PFSK-1 (cell line): Measurements from ENCODE around the gene KRTDAP.

Source experiments
- FOXP2 ChIP-seq: optimal IDR thresholded peaks from 2 replicates; pipeline ENCODE3; 2011; ENCODE audit warnings: borderline replicate concordance, control low read depth, inconsistent platforms; ENCODE audit not compliant: insufficient read depth; ENCODE audit errors: extremely low read length, extremely low read depth
- POLR2AphosphoS5 ChIP-seq: IDR thresholded peaks from 2 replicates; pipeline ENCODE4 v1.6.1; 2012; ENCODE audit warnings: low read depth, mild to moderate bottlenecking, control low read depth, low read length, moderate library complexity
- SIN3A ChIP-seq: IDR thresholded peaks from 2 replicates; pipeline ENCODE4 v1.6.1; 2012; ENCODE audit warnings: mild to moderate bottlenecking, low read length, moderate library complexity, borderline replicate concordance; ENCODE audit not compliant: insufficient read depth
- TAF1 ChIP-seq: IDR thresholded peaks from 2 replicates; pipeline ENCODE4 v1.6.1; 2012; ENCODE audit warnings: low read length, control low read depth, borderline replicate concordance; ENCODE audit not compliant: insufficient read depth
- TF ChIP-seq, protein P1 (sequence below), 2 experiments: IDR thresholded peaks; 2 replicates each; pipeline versions ENCODE4 v1.6.1 to v1.8.0; 2011 to 2012; ENCODE audit warnings: low read depth in 2 of 2, low read length in 2 of 2, control low read depth in 1 of 2, inconsistent platforms in 1 of 2, mild to moderate bottlenecking in 1 of 2, moderate library complexity in 1 of 2; ENCODE audit not compliant: insufficient read depth in 1 of 2

The KRTDAP gene

GRCh38 chr19:35498220-35498619, 8.0 kb upstream of the KRTDAP start:
- TF ChIP-seq, protein P1, sequence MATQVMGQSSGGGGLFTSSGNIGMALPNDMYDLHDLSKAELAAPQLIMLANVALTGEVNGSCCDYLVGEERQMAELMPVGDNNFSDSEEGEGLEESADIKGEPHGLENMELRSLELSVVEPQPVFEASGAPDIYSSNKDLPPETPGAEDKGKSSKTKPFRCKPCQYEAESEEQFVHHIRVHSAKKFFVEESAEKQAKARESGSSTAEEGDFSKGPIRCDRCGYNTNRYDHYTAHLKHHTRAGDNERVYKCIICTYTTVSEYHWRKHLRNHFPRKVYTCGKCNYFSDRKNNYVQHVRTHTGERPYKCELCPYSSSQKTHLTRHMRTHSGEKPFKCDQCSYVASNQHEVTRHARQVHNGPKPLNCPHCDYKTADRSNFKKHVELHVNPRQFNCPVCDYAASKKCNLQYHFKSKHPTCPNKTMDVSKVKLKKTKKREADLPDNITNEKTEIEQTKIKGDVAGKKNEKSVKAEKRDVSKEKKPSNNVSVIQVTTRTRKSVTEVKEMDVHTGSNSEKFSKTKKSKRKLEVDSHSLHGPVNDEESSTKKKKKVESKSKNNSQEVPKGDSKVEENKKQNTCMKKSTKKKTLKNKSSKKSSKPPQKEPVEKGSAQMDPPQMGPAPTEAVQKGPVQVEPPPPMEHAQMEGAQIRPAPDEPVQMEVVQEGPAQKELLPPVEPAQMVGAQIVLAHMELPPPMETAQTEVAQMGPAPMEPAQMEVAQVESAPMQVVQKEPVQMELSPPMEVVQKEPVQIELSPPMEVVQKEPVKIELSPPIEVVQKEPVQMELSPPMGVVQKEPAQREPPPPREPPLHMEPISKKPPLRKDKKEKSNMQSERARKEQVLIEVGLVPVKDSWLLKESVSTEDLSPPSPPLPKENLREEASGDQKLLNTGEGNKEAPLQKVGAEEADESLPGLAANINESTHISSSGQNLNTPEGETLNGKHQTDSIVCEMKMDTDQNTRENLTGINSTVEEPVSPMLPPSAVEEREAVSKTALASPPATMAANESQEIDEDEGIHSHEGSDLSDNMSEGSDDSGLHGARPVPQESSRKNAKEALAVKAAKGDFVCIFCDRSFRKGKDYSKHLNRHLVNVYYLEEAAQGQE (IDR thresholded peaks at IDR 0.05; ENCODE audit: insufficient read depth in 1 of 2, low read depth in 2 of 2, low read length in 2 of 2) = no peak
- no peak for TF ChIP-seq TAF1
- no peak for TF ChIP-seq SIN3A
- TF ChIP-seq POLR2AphosphoS5 = no peak
- TF ChIP-seq FOXP2 = no peak

DNA sequence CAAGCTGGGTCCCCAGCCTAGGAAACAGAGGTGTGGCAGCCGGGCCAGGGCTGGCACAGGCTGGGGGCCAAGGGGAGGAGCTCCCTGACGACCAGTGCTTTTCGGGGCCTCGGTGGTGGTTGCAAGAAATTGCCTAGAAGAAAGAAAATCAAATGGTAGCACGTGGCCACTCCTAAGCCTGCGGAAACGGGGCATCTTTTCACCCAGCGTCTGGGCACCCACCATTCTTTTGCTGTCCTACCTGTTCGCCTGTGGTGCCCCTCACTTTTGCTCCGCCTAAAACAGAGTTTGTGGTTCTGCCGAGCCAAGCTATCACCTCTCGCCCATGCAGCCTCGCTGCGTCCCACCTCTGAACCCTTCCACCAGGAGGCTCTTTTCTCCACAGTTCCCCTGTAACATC, 7.1 kb upstream of the KRTDAP start:
- TF ChIP-seq, protein P1 (IDR thresholded peaks at IDR 0.05; ENCODE audit: insufficient read depth in 1 of 2, low read depth in 2 of 2, low read length in 2 of 2) = no peak
- TF ChIP-seq SIN3A (no peak), POLR2AphosphoS5 (no peak), FOXP2 (no peak), TAF1 (no peak)

- no peak for TF ChIP-seq SIN3A
- TF ChIP-seq POLR2AphosphoS5 = no peak
- TF ChIP-seq FOXP2 = no peak
- TF ChIP-seq, protein P1 (IDR thresholded peaks at IDR 0.05; ENCODE audit: insufficient read depth in 1 of 2, low read depth in 2 of 2, low read length in 2 of 2) = no peak
- no peak for TF ChIP-seq TAF1
Observed at GRCh38 chr19:35495107-35496064, 5.1 kb upstream of the KRTDAP start.

GRCh38 chr19:35493971-35494370, 3.7 kb upstream of the KRTDAP start:
- TF ChIP-seq, protein P1 (IDR thresholded peaks at IDR 0.05; ENCODE audit: insufficient read depth in 1 of 2, low read depth in 2 of 2, low read length in 2 of 2) = no peak
- TF ChIP-seq POLR2AphosphoS5 (no peak), FOXP2 (no peak), SIN3A (no peak), TAF1 (no peak)
